HG03039 (cell line): ENCODE data around the gene PMEL.
"Not testable (repeated sequence)": the region's sequence is repeated elsewhere in the genome, so short reads cannot be mapped to it uniquely, and the experiment has no call there.

Source experiments
- ATAC-seq: cut with Tn5 transposase; IDR thresholded peaks from one replicate; pipeline ENCODE4 v1.9.1; 2021; ENCODE audit warnings: mild to moderate bottlenecking, moderate library complexity; ENCODE audit not compliant: unreplicated experiment

The PMEL gene

DNA sequence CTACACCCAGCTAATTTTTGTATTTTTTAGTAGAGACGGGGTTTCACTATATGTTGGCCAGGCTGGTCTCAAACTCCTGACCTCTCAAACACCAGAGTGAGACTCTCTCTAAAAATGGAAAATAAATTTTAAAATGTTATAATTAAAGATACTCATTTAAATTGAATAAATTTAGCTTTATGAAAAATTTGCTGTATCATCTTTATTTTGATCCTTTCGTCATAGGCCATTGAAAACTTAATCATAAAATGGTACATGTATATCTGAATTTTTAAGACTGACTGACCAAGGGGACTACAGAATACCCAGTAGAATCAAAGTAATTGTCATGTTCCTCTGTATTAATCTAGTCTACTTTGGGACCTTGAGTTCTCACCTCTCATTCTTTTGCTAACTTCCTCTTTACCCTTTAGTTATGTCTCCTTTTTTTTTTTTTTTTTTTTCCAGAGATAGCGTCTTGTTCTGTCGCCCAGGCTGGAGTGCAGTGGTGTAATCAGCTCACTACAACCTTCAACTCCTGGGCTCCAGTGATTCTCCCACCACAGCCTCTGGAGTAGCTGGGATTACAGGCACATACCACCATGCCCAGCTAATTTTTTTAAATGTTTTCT lies 17.5 kb upstream of the PMEL start:
- no peak for ATAC-seq

GRCh38 chr12:55982319-55982936 lies 16.6 kb upstream of the PMEL start:
- ATAC-seq = peak; percentile 72

DNA sequence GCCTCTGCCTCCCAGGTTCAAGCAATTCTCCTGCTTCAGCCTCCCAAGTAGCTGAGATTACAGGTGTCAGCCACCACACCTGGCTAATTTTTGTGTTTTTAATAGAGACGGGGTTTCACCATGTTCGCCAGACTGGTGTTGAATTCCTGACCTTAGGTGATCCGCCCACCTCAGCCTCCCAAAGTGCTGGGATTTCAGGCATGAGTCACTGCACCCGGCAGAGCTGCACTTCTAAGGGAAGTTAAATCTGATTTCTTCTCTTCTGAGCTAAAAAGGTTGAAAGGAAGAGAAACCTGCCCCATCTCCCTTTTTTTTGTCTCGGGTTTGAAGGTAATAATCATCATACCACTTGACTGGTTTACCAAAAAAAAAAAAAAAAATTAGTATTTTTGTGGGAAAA lies 16.0 kb upstream of the PMEL start:
- ATAC-seq = not testable (repeated sequence)

DNA sequence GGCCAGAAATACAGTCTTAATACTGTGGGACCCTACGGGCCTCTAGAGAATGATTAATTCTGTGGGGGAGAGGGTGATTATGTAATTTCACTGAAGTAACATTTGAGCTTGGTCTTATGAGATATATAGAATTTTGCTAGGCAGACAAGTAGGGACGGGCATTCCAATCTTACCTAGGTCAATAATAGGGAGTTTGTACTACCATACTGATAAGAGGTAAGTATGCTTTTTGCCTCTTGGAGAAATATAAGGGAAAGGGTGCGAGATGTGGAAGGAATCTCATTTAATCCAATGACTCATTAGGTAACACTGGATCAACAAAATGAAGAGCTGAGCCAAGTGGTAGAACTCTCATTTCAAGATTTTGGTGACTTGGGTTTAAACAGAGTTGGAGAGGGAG lies 13.2 kb upstream of the PMEL start:
- no peak for ATAC-seq

GRCh38 chr12:55978393-55978792 lies 12.6 kb upstream of the PMEL start:
- ATAC-seq = no peak

GRCh38 chr12:55974308-55974730 lies 8.5 kb upstream of the PMEL start:
- no peak for ATAC-seq

DNA sequence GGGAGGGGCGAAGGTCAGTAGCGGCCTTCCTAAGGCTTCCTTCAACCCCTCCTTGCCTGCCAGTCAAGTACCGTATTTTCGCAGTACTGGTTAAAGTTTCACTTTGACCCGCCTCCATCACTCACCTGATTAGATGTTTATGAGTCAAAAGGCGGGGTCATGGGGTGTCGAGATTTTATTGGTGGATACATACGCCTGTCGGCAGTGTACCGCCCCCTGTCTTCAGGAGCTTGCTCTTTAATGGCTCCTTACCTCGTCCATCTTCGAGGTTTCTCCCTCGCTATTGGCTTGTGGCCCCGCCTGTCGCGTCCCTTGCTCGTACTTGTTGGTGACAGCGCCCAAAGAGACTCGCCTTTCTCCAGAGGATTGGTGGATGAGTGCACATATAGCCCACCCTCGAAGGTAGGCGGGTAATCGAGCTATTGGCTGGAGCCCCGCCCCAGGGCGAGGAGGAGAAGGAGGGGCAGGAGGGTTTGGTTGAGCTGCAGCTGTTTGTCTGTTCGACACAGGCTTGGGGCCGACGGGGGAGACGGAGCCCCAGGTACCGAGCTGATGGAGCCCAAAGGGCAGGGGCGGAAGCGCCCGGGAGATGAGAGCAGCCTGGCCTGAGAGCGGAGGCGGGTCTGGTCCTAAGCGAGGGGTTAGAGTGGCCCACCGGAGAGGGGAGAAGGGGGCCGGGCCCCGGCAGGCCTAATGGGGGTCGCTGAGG lies 7.9 kb upstream of the PMEL start, which contains the start of gene RAB5B:
Gene RAB5B (plus strand): TSS at position 480 of the 709 bp plus-strand sequence. CDS start 12,883 bp downstream, outside the sequence.
- peak; percentile 91 for ATAC-seq

GRCh38 chr12:55972911-55973598 lies 7.2 kb upstream of the PMEL start:
- ATAC-seq = no peak

DNA sequence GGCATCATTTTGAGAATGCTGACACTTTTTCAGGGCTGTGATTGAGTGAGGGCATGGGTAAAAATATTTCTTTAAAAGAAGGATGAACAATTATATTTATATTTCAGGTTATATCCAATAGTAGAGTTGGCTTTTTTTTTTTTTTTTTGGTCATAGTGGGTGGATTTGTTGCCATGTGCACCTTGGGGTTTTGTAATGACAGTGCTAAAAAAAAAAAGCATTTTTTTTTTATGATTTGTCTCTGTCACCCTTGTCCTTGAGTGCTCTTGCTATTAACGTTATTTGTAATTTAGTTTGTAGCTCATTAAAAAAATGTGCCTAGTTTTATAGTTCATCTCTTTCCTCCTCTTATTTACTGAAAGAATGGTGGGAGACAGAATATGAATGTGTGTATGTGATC lies 6.6 kb upstream of the PMEL start:
- no peak for ATAC-seq

- no peak for ATAC-seq
Observed at GRCh38 chr12:55972042-55972441, 6.2 kb upstream of the PMEL start.

- ATAC-seq = no peak
Observed at GRCh38 chr12:55970775-55971174, 4.9 kb upstream of the PMEL start.

- ATAC-seq = no peak
Observed at GRCh38 chr12:55969356-55969755, 3.5 kb upstream of the PMEL start.

GRCh38 chr12:55966408-55967281 lies 803 bp upstream of the PMEL start, which contains the start of gene CDK2:
CDK2 (plus strand) TSS chr12:55966830; CDS start chr12:55967009, 179 bp downstream.
- peak; percentile 82 for ATAC-seq

DNA sequence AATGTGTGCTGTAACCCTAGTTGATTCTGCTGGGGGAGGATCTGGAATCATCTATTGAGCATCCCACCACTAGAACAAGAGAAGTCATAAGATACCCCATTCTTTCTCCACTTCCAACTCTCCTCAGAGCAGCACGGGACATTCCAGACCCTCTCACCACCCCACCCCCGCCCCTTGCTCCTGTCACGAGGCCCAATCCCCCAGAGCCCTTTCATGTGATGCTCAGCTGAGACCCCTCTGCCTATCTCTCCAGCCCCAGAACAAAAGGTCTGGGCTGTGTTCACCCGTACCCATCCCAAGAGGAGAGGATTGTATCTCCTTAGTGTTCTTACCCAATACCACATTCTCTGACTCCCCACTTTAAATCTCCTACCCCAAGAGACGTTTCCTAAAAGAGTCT lies 602 bp downstream of the PMEL start:
- ATAC-seq = no peak

DNA sequence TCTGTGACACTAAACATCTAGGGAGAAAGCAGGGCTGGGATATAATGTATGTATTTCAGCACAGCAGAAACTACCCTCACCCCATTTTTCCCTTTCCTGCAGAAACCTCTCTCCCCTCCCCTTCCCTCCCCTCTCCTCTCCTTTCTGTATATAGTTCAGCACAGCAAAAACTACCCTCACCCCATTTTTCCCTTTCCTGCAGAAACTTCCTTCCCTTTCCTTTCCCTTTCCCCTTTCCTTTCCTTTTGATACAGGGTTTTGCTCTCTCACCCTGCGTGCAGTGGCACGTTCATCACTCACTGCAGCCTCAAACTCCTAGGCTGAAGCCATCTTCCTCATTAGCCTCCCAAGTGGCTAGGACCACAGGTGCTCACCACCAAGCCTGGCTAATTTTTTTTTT lies 2.1 kb downstream of the PMEL start:
- no peak for ATAC-seq

- ATAC-seq = no peak
Observed at GRCh38 chr12:55957106-55957859, 8.6 kb downstream of the PMEL start.

- no peak for ATAC-seq
Observed at GRCh38 chr12:55955800-55956508, 9.9 kb downstream of the PMEL start.

DNA sequence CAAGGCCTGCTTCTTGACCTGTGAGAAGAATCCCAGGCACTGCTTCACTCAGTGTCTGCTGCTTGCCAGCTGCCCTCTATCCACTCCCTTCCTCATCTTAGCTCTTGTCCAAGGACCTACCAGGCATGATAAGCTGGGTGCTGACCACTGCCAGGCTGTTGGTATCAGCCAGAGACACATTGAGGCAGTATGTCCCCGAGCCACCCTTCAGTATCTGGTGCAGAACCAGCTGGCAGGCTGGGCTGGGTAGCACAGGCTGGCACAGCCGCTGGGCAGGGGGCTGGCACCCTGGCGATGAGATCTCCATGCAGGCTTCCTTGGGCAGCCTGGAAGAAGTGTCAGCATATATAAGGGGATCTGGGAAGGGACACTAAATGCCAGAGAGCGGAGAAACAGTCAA lies 10.5 kb downstream of the PMEL start:
- ATAC-seq = no peak

DNA sequence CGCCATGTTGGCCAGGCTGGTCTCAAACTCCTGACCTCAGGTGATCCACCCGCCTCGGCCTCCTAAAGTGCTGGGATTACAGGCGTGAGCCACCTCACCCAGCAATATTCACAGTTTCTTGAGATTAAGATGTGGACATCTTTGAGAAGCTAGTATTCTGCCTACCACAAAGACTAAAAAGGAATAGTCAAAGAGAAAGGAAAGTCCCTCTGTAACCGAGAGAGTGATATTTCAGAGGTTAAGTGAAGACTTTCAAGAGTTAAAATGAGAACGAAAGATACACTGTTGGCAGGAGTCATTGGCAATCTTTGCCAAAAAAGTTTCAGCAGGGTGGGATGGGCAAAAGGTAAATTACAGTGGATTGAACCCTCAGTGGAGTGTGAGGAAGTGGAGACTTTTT lies 19.3 kb downstream of the PMEL start:
- no peak for ATAC-seq
